ENCODE measurements around the gene HNMT. TPM values are rescaled to one million over a fixed set of nuclear protein-coding genes. Genes with fewer than 3 reads are reported as not detected.

Gene HNMT
- 8.0 and 69.4 TPM in 2 replicates for total RNA-seq

DNA sequence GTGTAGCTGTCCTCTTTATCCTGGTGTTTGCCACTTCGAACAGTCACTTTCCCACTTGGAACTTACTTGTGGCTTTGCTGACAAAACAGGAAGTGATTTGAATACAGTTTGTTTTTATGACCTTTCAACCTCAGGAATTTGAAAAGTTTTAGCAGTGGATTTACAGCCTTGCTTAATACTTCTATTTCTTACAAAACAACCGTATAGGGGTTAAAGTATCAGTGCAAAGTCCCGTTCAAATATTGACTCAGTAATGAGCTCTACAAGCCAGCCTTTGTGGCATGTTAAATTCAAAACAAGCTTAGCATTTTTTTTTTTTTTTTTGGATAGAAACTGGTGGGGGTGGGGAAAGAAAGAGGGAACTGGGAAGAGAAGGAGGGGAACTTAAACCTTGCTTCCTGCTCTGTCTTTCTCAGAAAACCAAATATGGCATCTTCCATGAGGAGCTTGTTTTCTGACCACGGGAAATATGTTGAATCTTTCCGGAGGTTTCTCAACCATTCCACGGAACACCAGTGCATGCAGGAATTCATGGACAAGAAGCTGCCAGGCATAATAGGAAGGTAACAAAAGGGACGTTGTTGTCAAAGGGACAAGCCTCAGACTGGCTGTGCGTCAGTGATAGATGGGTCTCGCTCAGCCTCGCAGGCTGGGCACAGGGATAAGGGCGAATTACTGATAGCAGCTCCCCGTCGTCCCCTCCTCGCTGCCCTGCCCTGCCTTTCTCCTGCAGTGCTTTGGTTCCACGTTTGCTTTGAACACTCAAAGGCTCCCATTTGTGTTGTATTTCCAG, at the start of gene HNMT:
Gene HNMT, plus strand, starts transcription at position 408 of the 793 bp plus-strand sequence. Its CDS starts 19 bp downstream, at position 427.

Data from smooth muscle cell of the pulmonary artery (primary cell).